A673 (cell line): ENCODE results near the gene YTHDC1. TPM values are rescaled to one million over a fixed set of nuclear protein-coding genes. Genes with fewer than 3 reads are reported as not detected.

Experiments
- BruUV-seq: library from RNA; stranded (reverse); fragments of 400-500 nt; replicated peaks from 2 replicates; lab custom pipeline; 2021; lab: Mats Ljungman, UMichigan
- CTCF ChIA-PET: fragments of 300-600 bp; sonication (Branson Sonifier 250); formaldehyde crosslinking; loops from one replicate; lab custom pipeline; 2022; ENCODE audit warnings: antibody characterized with exemption; lab: Charles Lee
- POLR2A ChIA-PET: fragments of 300-600 bp; sonication (Branson Sonifier 250); formaldehyde crosslinking; loops from one replicate; lab custom pipeline; 2022; ENCODE audit warnings: antibody characterized with exemption; ENCODE audit not compliant: low non-redundant PET; lab: Charles Lee
- DNase-seq: peaks from one replicate; pipeline ENCODE4 v3.0.0-alpha.2; 2015; ENCODE audit warnings: low spot score
- H3K27ac ChIP-seq: fragments of 200-600 bp; sonication (generic); 2 replicates; pipeline ENCODE4 v1.5.1; 2016; ENCODE audit warnings: mixed run types, low read depth, mild to moderate bottlenecking, mixed read lengths, antibody characterized with exemption, low read length; ENCODE audit not compliant: poor library complexity, severe bottlenecking
- H3K27me3 ChIP-seq: fragments of 200-600 bp; sonication (generic); replicated peaks from 2 replicates; pipeline ENCODE4 v1.6.1; 2017; ENCODE audit warnings: mixed run types, low read depth, mild to moderate bottlenecking, mixed read lengths, antibody characterized with exemption, low read length; ENCODE audit not compliant: insufficient read depth, poor library complexity
- H3K36me3 ChIP-seq: fragments of 200-600 bp; sonication (generic); 2 replicates; pipeline ENCODE4 v1.6.1; 2016; ENCODE audit warnings: mixed run types, mild to moderate bottlenecking, mixed read lengths, antibody characterized with exemption, low read length; ENCODE audit not compliant: insufficient read depth, poor library complexity, severe bottlenecking
- H3K4me1 ChIP-seq: fragments of 200-600 bp; sonication (generic); 2 replicates; pipeline ENCODE4 v1.6.1; 2017; ENCODE audit warnings: mixed run types, mild to moderate bottlenecking, mixed read lengths, antibody characterized with exemption, low read length; ENCODE audit not compliant: insufficient read depth, poor library complexity, severe bottlenecking
- H3K4me3 ChIP-seq: fragments of 200-600 bp; sonication (generic); 2 replicates; pipeline ENCODE4 v1.5.1; 2016; ENCODE audit warnings: low read depth, mixed run types, mild to moderate bottlenecking, mixed read lengths, low read length; ENCODE audit not compliant: poor library complexity, severe bottlenecking
- H3K9me3 ChIP-seq: fragments of 200-600 bp; sonication (generic); 2 replicates; pipeline ENCODE4 v1.6.1; 2016; ENCODE audit warnings: mixed run types, low read depth, mild to moderate bottlenecking, mixed read lengths, antibody characterized with exemption, low read length; ENCODE audit not compliant: poor library complexity, severe bottlenecking
- EZH2 ChIP-seq: fragments of 200-600 bp; sonication (generic); IDR thresholded peaks from 2 replicates; pipeline ENCODE4 v1.6.1; 2017; ENCODE audit warnings: borderline replicate concordance, low read depth, mild to moderate bottlenecking, mixed read lengths, antibody characterized with exemption, low read length; ENCODE audit not compliant: poor library complexity, severe bottlenecking
- intact Hi-C: fragments of 100-400 bp; cut with micrococcal nuclease; formaldehyde crosslinking; loops from one replicate; pipeline ENCODE4 v1.10.0; 2022; ENCODE audit not compliant: unreplicated experiment
- total RNA-seq: library from RNA; stranded (reverse); gene quantifications from 2 replicates; pipeline ENCODE4 v1.2.3, GENCODE V29; 2021
- TF ChIP-seq, protein P1 (sequence below): fragments of 300-800, 200-600 bp; sonication (generic); conservative IDR thresholded peaks from 2 replicates; pipeline ENCODE4 v1.5.1; 2017; ENCODE audit warnings: low read depth, mild to moderate bottlenecking, antibody characterized with exemption, low read length, moderate library complexity, mixed read lengths

The YTHDC1 gene
- total RNA-seq, 1 experiment from 2014 or later, result 45.3 TPM

DNA sequence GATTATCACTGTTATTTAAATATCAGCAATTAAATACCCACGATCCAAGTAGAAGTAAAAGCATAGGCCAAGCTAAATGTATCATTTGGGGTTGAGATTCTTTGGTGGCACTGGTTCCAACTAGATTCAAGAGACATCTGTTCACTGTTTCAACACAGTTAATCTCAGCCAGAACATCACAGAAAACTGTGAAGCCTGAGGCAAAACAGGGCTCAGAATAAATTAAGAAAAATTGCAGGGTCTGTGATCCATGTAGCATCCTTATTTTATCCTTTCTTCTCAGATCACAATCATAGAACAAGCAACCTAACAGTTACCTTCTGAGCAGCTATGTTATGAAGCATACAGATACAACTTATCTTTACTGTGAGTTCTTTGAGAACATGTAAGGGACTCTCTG lies 23.7 kb downstream of the YTHDC1 start:
- ChIA-PET POLR2A (no interaction called here), CTCF (no interaction called here)
- H3K36me3 ChIP-seq, result peaks cover 25% of the 10 kb centered on the region
- H3K27ac ChIP-seq, result no peak overlapping the region
- BruUV-seq, result no TSS peak
- intact Hi-C loops, result no loop called here
- no peak for TF ChIP-seq EZH2
- TF ChIP-seq, protein P1, sequence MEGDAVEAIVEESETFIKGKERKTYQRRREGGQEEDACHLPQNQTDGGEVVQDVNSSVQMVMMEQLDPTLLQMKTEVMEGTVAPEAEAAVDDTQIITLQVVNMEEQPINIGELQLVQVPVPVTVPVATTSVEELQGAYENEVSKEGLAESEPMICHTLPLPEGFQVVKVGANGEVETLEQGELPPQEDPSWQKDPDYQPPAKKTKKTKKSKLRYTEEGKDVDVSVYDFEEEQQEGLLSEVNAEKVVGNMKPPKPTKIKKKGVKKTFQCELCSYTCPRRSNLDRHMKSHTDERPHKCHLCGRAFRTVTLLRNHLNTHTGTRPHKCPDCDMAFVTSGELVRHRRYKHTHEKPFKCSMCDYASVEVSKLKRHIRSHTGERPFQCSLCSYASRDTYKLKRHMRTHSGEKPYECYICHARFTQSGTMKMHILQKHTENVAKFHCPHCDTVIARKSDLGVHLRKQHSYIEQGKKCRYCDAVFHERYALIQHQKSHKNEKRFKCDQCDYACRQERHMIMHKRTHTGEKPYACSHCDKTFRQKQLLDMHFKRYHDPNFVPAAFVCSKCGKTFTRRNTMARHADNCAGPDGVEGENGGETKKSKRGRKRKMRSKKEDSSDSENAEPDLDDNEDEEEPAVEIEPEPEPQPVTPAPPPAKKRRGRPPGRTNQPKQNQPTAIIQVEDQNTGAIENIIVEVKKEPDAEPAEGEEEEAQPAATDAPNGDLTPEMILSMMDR, result no peak
- H3K27me3 ChIP-seq, result no peaks in the 10 kb centered on the region
- H3K4me3 ChIP-seq, result no peak overlapping the region
- no peak for DNase-seq
- no peaks in the 10 kb centered on the region for H3K4me1 ChIP-seq
- H3K9me3 ChIP-seq, result no peaks in the 10 kb centered on the region

DNA sequence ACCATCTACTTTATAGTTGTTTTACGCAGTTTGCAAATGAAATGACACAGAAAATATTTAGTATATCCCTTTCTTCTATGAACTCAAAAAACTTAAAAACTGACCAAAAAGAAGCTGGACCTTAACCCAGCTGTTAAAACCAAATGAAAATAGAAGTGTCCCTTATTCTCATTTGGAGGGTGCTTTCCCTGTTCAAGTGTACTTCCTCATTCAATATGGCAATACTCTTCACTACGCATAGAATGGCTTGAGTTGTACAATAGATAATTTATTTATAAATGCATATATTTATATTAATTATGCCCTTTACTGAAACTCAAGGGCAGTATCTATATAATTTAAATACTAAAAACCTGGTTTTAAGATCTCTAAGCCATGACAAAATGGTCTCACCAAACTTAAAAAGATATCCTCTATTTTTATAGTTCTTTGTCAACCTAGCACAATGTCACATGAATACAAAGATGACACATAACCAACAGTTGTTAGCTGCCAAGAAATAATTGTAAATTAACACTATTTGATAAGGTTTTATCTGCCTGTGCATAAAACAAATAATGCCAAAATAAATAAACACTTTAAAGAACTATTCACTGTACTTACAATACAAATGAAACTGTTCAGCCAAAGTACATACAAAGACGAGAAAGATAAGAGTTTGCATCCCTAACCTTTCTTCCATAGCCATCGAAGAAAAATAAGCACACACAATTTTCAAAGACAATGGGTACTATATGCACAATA lies 25.2 kb downstream of the YTHDC1 start:
- intact Hi-C loops, result no loop called here
- Histone ChIP-seq H3K36me3 (peaks cover 10% of the 10 kb centered on the region), H3K27me3 (no peaks in the 10 kb centered on the region), H3K27ac (no peak overlapping the region), H3K9me3 (no peaks in the 10 kb centered on the region), H3K4me3 (no peak overlapping the region), H3K4me1 (no peaks in the 10 kb centered on the region)
- TF ChIP-seq, protein P1, result no peak
- TF ChIP-seq EZH2, result no peak
- no TSS peak for BruUV-seq
- CTCF ChIA-PET, result no interaction called here
- no peak for DNase-seq
- POLR2A ChIA-PET, result no interaction called here

DNA sequence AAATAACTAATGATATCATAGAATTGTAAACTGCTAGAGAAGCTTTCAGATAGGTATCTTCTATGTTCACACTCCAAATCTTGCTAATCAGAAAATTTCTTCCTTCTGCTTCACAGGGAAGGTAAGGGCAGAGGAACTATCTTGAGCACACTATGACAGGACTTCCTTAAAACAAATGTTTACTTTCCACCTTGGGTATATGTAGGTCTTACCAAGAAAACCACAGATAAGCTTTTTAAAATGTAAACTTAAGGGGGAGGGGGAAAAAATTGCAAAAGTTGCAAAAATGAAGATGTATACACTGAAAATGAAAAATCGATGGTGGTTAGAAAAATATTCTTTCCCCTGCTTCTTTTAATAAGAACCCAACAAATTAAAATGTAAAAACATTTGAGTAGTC lies 30.9 kb downstream of the YTHDC1 start:
- Histone ChIP-seq H3K27me3 (no peaks in the 10 kb centered on the region), H3K36me3 (peaks cover 24% of the 10 kb centered on the region), H3K4me3 (no peak overlapping the region), H3K4me1 (no peaks in the 10 kb centered on the region), H3K27ac (no peak overlapping the region), H3K9me3 (no peaks in the 10 kb centered on the region)
- BruUV-seq, result no TSS peak
- TF ChIP-seq, protein P1, result no peak
- TF ChIP-seq EZH2, result no peak
- CTCF ChIA-PET, result no interaction called here
- no peak for DNase-seq
- POLR2A ChIA-PET, result no interaction called here
- intact Hi-C loops, result no loop called here
